ENCODE results near the gene LRRC56. TPM values are rescaled to one million over a fixed set of nuclear protein-coding genes. Genes with fewer than 3 reads are reported as not detected.

Gene LRRC56
- total and polyA plus RNA-seq, 2 experiments from 2014 or later: 0.73 to 0.87 TPM

GRCh38 chr11:528815-529727 lies 8.3 kb upstream of the LRRC56 start (continued):
- TF ChIP-seq STAT1 (IDR thresholded peaks at IDR 0.05; ENCODE audit: unreplicated experiment) (no peak), EZH2phosphoT487 (IDR thresholded peaks at IDR 0.05; ENCODE audit: unreplicated experiment) (no peak), ZNF114 (CRISPR knock-in tag; IDR thresholded peaks at IDR 0.05) (no peak), POLR2AphosphoS5 (IDR thresholded peaks at IDR 0.05; ENCODE audit: low read depth) (no peak), CTCF (conservative IDR thresholded peaks at IDR 0.05; ENCODE audit: low read depth in 2 of 2) (no peak), CREB1 (CRISPR knock-in tag; IDR thresholded peaks at IDR 0.05; ENCODE audit: low read depth) (no peak)

- Histone ChIP-seq H4K20me1 (replicated peaks; ENCODE audit: insufficient read depth) (0 out of 2 replicates have a peak, but pooled peaks cover 2% of the 10 kb centered on the region), H3K27me3 (ENCODE audit: insufficient read depth) (no peaks in the 10 kb centered on the region), H3K27ac (ENCODE audit: low read depth) (no peak overlapping the region), H3F3A (replicated peaks; ENCODE audit: low read depth) (no peaks in the 10 kb centered on the region), H3K36me3 (ENCODE audit: insufficient read depth) (no peaks in the 10 kb centered on the region), H3K4me3 (no peak overlapping the region), H3K9me2 (ENCODE audit: insufficient read depth) (no peaks in the 10 kb centered on the region), H2AFZ (no peak overlapping the region), H3K4me1 (ENCODE audit: insufficient read depth) (no peaks in the 10 kb centered on the region), H3K79me2 (replicated peaks; ENCODE audit: insufficient read depth) (no peaks in the 10 kb centered on the region; the same call in 1 of the 2 replicates), H3K4me2 (no peak overlapping the region)
- H3K4me3 Mint-ChIP-seq: no peak overlapping the region
- peaks cover 8% of the 10 kb centered on the region; the same call in 2 of the 3 replicates for H3K36me3 Mint-ChIP-seq (ENCODE audit: low read depth)
- DNase-seq (ENCODE audit: low spot score): no peak
- H3K27me3 Mint-ChIP-seq (ENCODE audit: insufficient read depth, low read depth, poor library complexity): peaks cover 11% of the 10 kb centered on the region
- ATAC-seq: no peak; the same call in 2 of the 3 replicates
- H3K27ac Mint-ChIP-seq: no peak overlapping the region
- no peaks in the 10 kb centered on the region for H3K4me1 Mint-ChIP-seq
- no peaks in the 10 kb centered on the region for H3K9me3 Mint-ChIP-seq
- TF ChIP-seq EZH2phosphoT487 (IDR thresholded peaks at IDR 0.05; ENCODE audit: unreplicated experiment): no peak
- TF ChIP-seq CREB1 (CRISPR knock-in tag; IDR thresholded peaks at IDR 0.05; ENCODE audit: low read depth): no peak
- no peak for TF ChIP-seq REST (IDR thresholded peaks at IDR 0.05; ENCODE audit: unreplicated experiment)
- TF ChIP-seq CTCF (conservative IDR thresholded peaks at IDR 0.05; ENCODE audit: low read depth in 2 of 2): 0 out of 4 replicates have a peak, but pooled peaks of 1 of the 2 experiments have one; percentile 11
These were observed 7.5 kb upstream of the LRRC56 start for GRCh38 chr11:529728-530411.

Data from GM23338 (cell line).